Left lobe of liver (tissue), 2 donors: Measurements from ENCODE around the gene PPP1CA. TPM values are rescaled to one million over a fixed set of nuclear protein-coding genes. Genes with fewer than 3 reads are reported as not detected.

Experiments
- ATAC-seq: fragments of 200-7000 bp; cut with Tn5 transposase; one replicate; pipeline ENCODE4 v1.9.1; 2020; ENCODE audit warnings: mild to moderate bottlenecking, moderate library complexity
- DNase-seq: peaks from one replicate; pipeline ENCODE4 v3.0.0-alpha.2; 2020; ENCODE audit warnings: low spot score
- total RNA-seq: library from RNA; stranded (reverse); gene quantifications from one replicate; pipeline ENCODE4 v1.2.1, GENCODE V29; 2021
- donor health status: DM: no; HTN: no; CAD: no; lungs with moderate emphysema.
- donor health status: DM: no; HTN: yes; CAD: no.

Gene PPP1CA
- total RNA-seq, 1 donor from 2014 or later: 63.1 TPM

DNA sequence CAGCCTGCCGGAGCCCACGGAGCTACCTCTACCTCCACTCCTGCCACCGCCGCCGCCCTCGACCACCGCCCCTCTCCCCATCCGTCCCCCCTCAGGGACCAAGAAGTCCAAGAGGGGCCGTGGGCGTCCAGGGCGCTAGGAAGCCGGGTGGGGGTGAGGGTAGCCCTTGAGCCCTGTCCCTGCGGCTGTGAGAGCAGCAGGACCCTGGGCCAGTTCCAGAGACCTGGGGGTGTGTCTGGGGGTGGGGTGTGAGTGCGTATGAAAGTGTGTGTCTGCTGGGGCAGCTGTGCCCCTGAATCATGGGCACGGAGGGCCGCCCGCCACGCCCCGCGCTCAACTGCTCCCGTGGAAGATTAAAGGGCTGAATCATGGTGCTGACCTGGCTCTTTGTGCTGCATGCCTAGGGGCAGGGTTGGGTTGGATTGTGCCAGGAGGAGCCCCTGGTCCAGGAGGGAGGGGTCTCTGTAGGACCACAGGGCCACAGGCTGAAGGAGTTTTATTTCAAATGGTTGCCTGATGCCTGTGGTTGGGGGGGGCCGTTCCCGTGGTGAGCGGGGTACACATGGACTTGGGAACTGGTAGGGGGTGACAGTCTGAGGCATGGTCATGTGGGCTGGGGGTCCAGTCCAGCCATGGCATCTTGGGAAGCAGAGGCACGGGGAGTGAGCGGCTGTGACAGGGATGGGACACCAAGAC is 33.5 kb upstream of the PPP1CA start:
- DNase-seq (no peak), ATAC-seq (no peak)

DNA sequence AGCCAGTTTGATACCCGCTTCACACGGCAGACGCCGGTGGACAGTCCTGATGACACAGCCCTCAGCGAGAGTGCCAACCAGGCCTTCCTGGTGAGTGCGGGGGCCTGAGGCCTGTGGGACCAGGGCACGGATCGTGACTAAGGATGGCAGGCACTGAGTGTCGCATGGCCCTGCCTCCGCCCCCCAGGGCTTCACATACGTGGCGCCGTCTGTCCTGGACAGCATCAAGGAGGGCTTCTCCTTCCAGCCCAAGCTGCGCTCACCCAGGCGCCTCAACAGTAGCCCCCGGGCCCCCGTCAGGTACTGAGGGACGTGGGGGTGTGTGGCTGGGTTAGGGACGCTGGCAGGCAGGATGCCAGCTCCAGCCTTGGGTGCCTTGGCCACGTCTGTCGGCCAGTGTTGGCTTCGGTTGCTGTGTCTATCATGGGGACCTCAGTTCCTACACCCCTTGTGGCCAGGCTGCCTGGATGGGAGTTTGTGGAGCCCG is 32.8 kb upstream of the PPP1CA start:
- ATAC-seq (no peak), DNase-seq (no peak)

DNA sequence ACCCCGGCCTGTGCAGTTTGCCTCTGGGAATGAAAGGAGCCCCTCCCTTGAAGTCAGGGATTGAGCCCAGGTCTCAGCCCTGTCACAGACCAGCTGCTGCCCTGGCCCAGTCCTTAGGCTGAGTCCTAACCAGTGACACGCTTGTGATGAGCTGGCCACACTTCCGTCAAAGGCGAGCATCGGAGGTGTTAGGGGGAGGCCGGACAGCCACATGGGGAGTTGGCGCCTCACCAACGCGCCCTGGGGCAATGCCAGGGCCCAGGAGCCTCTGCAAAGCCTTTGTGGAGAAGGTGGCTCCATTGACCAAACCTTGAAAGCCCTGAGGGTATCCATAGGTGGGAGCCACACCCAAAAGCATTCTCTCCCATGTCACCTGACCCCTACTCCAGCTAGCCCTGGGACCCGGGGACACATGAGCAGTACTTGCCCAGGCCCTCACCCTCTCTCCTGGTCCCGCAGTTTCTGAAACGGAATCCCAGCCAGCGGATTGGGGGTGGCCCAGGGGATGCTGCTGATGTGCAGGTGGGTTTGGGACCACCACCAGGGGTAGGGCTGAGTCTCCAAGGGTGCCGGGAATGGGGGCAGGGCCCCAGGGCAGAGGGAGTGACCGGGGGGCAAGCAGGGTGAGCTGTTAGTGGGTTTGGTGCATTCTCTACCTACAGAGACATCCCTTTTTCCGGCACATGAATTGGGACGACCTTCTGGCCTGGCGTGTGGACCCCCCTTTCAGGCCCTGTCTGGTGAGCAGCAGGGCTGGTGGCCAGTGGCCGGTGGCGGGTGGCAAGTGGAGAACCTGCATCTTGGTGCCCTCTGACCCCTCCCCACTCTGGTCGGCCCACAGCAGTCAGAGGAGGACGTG is 32.1 kb upstream of the PPP1CA start:
- DNase-seq: no peak
- ATAC-seq: no peak

DNA sequence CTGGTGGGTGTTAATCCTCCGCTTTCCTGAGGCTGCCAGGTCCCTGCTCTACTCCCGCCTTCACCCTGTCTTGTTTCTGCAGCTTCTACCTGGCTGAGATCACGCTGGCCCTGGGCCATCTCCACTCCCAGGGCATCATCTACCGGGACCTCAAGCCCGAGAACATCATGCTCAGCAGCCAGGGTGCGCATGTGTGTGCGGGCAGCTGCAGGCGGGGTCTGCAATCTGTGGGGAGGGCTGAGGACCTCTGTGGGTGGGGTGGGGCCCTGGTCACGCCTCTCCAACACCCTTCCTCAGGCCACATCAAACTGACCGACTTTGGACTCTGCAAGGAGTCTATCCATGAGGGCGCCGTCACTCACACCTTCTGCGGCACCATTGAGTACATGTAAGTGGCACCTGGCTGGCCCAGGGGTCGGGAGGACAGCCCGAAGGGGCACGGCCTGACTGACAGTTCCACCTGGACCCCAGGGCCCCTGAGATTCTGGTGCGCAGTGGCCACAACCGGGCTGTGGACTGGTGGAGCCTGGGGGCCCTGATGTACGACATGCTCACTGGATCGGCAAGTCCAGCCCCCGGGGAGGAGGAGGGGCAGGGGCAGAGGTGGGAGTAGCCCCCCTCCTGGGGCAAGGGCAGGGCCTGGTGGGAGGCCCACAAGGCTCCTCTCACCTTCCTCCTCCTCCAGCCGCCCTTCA is 31.1 kb upstream of the PPP1CA start:
- ATAC-seq: no peak
- DNase-seq: no peak

DNA sequence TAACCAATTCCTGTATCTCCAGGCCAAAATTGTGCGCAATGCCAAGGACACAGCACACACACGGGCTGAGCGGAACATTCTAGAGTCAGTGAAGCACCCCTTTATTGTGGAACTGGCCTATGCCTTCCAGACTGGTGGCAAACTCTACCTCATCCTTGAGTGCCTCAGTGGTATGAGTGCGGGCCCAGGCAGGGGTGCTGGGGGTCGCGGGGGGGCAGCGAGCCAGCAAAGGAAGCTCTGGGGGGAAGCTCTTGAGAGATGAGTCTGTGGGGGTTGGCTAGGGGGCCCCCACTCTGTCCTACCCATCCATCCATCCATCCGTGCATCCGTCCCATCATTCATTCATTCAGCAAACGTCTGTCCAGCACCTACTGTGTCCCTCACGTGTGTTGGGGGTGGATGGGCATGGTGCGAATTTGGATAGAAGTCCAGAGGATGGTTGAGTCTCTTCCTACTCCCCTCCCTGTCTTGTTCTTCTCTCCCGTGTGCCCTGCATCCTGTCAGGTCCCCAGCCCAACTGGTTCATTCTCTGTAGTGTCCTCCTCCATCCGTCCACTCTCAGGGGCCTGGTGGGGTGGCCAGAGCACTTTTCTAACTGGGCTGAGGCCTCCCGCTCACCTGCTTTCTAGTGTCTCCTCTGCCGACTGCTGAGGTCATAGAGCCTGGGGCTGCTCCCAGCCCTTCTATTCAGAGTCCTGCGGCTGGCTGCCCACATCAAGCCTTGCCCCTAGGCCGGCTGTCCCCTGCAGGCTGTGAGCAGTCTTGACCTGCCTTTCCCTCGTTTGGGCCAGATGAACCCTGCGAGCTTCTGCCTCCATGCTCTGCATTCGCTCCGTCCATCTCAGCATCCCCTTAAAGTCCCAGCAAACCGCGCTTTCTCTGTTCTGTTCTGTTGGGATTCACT is 29.9 kb upstream of the PPP1CA start:
- ATAC-seq (no peak), DNase-seq (no peak)

DNA sequence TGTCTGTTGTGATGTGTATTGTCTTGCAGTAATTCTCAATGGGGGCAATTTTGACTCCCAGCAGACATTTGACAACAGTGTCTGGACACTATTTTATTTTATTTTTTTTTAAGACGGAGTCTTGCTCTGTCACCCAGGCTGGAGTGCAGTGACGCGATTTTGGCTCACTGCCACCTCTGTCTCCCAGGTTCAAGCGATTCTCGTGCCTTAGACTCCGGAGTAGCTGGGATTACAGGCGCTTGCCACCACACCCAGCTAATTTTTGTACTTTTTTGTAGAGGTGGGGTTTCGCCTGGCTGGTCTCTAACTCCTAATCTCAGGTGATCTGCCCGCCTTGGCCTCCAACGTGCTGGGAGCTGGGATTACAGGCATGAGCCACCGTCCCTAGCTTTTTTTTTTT is 28.1 kb upstream of the PPP1CA start:
- DNase-seq (no peak), ATAC-seq (no peak)

DNA sequence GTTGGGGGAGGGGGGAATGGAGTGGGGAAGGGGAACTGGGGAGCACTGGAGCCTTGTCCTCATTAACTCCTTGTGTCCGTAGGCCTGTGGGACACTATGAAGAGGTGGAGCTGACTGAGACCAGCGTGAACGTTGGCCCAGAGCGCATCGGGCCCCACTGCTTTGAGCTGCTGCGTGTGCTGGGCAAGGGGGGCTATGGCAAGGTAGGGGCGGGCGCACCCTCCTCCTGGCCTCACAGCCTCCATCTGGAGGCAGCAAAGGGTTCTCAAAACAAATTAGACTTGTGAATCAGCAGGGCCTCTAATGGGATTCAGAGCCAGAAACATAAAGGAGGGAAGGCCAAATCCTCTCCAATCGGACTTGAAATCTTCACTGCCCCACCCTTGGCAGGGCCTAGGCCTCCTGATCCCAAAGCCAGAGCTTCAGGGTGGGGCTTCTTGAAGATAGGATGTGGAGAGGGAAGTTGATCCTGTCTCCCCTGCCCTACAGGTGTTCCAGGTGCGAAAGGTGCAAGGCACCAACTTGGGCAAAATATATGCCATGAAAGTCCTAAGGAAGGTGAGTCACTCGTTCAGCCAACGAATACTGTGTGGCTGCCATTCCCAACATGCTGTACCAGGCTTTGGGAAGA is 27.5 kb upstream of the PPP1CA start:
- no peak for DNase-seq
- no peak for ATAC-seq

DNA sequence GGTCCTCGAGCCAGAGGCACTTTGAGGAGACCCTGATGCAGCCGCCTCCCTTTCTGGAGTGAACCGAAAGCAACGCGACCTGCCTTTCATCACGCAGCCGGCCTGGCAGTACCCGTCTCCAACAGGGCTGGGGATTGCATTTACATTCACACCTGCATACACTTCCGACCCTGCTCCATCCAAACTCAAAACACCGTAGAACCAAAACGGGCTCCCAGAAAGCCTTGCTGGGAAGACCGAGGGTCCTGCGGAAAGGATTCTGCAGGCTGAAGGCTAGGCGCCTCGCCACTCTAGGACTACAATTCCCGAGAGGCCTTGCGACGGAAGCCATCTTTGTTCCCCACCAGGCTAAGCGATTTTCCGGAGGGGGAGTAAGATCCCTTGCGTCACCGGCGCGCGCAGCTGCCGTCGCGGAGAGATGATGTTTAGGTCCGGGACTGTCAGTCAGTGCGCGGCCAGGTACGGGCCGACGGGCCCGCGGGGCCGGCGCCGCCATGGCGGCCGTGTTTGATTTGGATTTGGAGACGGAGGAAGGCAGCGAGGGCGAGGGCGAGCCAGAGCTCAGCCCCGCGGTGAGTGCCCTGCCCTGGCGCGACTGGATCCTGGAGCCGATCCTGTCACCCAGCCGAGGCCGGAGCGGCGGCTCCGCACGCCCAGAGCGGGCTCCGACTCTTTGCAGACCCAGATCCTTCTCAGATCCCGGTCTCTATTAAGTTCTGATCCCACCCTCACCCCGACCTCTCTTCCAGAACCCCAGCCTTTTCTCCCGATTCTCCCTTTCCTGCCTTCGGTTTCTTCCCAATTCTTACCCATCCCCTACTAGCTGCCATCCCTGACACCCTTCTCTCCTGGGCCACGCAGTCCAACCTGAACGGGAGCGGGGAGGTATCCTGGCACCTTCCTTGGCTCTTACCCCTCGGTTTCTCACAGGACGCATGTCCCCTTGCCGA is 26.7 kb upstream of the PPP1CA start, which contains the start of gene RPS6KB2:
RPS6KB2 (plus strand) TSS at position 443 of the 950 bp plus-strand sequence; CDS start at position 495, 52 bp downstream.
- peak; percentile 91 for ATAC-seq
- DNase-seq: peak; percentile 99

DNA sequence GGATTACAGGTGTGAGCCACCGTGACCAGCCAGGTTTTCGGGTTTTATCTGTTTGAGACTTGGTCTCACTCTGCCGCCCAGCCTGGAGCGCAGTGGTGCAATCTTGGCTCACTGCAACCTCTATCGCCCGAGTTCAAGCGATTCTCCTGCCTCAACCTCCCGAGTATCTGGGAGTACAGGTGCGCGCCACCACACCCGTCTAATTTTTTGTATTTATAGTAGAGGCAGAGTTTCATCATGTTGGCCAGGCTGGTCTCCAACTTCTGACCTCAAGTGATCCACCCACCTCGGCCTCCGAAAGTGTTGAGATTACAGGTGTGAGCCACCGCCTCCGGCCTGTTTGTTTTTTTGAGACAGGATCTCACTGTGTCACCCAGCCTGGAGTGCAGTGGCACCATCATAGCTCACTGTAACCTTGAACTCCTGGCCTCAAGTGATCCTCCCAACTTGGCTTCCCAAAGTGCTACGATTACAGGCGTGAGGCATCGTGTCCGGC is 25.8 kb upstream of the PPP1CA start:
- ATAC-seq (peak; percentile 55), DNase-seq (peak; percentile 65)

DNA sequence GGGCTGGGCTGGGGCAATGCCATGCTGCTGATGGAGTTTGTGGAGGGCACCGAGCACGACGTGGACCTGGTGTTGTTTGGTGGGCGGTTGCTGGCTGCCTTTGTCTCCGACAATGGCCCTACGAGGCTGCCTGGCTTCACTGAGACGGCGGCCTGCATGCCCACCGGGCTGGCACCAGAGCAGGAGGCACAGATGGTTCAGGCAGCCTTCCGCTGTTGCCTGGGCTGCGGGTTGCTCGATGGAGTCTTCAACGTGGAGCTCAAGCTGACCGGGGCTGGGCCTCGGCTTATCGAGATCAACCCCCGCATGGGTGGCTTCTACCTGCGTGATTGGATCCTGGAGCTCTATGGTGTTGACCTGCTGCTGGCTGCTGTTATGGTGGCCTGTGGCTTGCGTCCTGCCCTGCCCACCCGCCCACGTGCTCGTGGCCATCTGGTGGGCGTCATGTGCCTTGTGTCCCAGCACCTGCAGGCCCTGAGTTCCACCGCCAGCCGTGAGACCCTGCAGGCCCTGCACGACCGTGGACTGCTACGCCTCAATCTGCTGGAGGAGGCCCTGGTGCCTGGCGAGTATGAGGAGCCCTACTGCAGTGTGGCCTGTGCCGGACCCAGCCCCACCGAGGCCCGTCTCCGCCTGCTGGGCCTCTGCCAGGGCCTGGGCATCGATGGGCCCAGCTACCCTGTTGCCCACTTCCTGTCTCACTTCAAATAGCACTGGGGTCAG is 22.4 kb upstream of the PPP1CA start:
- DNase-seq: no peak
- no peak for ATAC-seq

DNA sequence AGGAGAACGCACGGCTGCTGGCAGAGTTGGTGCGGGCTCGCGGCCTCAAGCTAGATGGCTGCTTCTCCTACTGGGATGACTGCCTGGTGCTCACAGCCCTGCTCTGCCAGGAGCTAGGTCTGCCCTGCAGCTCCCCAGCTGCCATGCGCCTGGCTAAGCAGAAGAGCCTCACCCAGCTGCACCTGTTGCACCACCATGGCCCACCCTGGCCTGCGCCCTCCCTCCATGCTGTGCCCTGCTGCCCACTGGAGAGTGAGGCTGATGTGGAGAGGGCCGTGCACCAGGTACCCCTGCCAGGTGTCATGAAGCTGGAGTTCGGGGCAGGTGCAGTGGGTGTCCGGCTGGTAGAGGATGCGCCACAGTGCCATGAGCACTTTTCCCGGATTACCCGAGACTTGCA is 21.8 kb upstream of the PPP1CA start:
- no peak for DNase-seq
- no peak for ATAC-seq

DNA sequence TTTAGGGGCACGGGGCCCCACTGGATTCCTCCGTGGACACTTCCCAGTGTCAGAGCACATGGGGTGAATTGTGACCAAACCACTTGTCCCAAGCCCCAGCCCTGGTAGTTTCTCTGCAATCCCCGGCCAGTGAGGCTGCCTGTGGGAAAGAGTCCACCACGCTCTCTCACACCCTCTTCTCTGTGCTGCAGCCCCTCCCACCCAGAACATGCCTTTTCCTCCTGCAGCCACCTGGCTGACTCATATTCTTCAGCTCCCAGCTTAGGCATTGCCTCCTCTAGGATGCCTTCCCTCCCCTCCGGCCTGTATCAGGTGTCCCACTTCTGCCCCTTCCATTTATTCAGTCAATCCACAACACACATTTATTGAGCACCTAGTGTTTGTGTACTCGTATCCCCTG is 21.2 kb upstream of the PPP1CA start:
- ATAC-seq: no peak
- no peak for DNase-seq

DNA sequence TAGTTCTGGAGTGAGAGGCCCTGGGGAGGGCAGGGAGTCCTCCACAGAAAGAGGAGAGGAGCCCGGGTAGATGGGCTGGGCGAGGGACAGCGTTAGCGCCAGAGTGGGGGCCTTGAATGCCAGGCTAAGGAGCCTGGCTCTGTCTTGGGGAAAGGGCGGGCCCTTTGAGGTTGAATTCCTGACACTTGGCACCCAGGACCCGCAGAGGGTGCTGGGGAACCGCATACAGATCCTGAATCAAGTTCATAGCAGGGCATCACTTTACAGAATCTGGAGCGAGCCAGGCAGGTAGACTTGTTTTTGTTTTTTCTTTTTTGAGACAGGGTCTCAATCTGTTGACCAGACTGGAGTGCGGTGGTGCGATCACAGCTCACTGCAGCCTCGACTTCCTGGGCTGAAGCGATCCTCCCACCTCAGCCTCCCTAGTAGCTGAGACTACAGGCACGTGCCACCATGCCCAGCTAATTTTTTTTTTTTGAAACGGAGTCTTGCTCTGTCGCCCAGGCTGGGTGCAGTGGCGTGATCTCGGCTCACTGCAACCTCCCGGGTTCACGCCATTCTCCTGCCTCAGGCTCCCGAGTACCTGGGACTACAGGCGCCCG is 19.9 kb upstream of the PPP1CA start:
- peak; percentile 7 for ATAC-seq
- no peak for DNase-seq

DNA sequence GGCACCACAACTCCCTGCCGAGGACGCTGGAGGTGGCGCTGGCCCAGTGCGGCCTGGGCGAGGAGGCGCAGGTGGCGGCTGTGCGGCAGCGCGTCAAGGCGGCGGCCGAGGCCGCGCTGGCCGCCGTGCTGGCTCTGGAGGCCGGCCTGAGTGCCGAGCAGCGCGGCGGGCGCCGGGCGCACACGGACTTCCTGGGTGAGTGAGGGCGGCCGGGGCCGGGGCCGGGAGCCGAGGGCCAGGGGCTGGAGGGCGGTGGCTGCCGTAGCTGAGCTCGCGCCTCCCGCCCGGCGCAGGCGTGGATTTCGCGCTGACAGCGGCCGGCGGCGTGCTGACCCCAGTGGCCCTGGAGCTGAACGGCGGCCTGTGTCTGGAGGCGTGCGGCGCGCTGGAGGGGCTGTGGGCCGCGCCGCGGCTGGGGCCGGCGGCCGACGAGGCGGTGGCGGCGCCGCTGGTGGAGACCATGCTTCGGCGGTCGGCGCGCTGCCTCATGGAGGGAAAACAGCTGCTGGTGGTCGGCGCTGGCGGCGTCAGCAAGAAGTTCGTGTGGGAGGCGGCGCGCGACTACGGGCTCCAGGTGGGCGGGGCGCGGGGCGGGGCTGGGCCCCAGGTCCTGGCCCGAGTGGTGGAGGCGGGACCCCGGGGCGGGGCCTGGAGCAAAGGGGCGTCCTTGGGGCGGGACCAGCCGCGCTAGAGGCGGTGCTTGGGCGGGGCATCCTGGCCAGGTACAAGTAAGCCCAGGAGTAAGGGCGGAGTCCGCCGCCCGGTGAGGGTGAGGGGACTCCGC is 19.2 kb upstream of the PPP1CA start:
- DNase-seq (peak; percentile 99), ATAC-seq (peak; percentile 91)

DNA sequence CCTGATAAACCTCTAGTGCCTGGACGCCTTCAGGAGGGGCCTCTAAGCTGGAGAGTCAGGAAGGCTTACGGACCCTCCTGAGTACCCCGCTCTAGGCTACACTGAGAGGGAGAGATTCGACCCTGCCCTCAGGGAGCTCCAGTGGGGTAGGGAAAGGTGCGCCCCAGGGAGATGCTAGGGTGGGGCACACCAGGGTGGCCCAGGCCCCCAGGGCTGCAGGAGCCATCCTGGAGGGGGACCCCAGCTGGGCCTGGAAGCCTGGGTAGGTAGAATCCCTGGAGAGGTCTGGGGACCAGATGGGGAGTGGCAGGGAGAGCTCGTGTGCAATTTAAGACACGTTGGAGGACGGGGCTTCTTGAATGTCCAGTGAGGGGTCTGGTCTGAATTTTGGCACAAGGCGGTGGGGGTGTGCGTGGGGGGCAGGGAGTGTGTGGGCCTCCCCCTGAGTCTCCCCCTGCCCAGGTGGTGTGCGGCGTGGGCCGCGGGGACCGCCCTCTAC is 18.5 kb upstream of the PPP1CA start:
- DNase-seq (no peak), ATAC-seq (no peak)

DNA sequence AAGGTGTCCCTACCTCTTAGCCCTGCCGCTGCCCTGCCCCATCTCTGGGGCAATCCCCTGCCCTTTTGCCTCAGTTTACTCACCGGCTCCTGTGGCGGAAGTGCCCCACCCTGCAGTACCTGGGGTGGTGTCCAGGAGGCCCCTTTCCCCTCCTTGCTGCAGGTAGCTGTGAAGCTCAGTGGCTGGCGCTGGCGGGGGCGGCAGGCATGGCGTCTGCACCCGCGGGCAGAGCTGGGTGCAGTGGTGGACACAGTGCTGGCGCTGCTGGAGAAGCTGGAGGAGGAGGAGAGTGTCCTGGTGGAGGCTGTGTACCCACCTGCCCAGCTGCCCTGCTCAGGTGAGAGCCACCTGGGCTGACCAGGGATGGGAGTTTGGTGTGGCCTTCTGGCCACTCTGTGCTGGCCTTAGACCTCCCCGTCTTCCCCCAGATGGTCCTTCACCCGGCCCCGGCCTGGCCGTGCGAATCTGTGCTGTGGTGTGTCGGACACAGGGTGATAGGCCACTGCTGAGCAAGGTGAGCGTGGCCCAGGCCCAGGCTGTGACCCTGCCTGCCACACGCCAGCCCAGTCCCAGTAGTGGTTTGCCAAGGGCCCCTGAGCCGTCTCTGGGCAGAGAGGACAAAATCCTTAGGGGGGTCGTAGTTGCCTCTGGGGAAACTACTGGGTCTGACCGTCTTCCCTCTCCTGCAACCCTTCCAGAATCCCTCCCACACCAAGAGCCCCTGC is 17.8 kb upstream of the PPP1CA start:
- DNase-seq (no peak), ATAC-seq (no peak)
